H1 (cell line): Measurements from ENCODE around the gene RPS17. TPM values are rescaled to one million over a fixed set of nuclear protein-coding genes. Genes with fewer than 3 reads are reported as not detected.

Experiments used
- CTCF ChIA-PET: fragments of 300-600 bp; sonication (Branson Sonifier 250); formaldehyde crosslinking; loops from one replicate; lab custom pipeline; 2021; ENCODE audit not compliant: partially characterized antibody; lab: Charles Lee
- POLR2A ChIA-PET: fragments of 300-600 bp; sonication (Branson Sonifier 250); formaldehyde crosslinking; loops from one replicate; lab custom pipeline; 2021; ENCODE audit warnings: inconsistent platforms; ENCODE audit not compliant: partially characterized antibody; lab: Charles Lee
- DNase-seq, 2 experiments: peaks; one replicate each; pipeline versions ENCODE4 v3.0.0 to v3.0.0-alpha.2; 2010 to 2022; ENCODE audit warnings: low spot score in 2 of 2, low read depth in 1 of 2, mixed read lengths in 1 of 2
- FAIRE-seq: peaks from 2 replicates; lab custom pipeline; 2011; peaks lifted over from hg19 to GRCh38; lab: Jason Lieb, UNC
- H2AFZ ChIP-seq: 2 replicates; pipeline ENCODE4 v1.8.1; 2012; ENCODE audit warnings: low read length, inconsistent platforms
- H2AK5ac ChIP-seq: 2 replicates; pipeline ENCODE4 v1.6.1; 2013; ENCODE audit warnings: low read depth, low read length
- H2BK120ac ChIP-seq: replicated peaks from 2 replicates; pipeline ENCODE3; 2013; ENCODE audit warnings: low read depth, low read length, inconsistent platforms
- H2BK12ac ChIP-seq: 2 replicates; pipeline ENCODE4 v1.6.1; 2013; ENCODE audit warnings: low read depth, low read length
- H2BK15ac ChIP-seq: 2 replicates; pipeline ENCODE4 v1.6.1; 2013; ENCODE audit warnings: low read length
- H2BK20ac ChIP-seq: 2 replicates; pipeline ENCODE4 v1.6.1; 2013; ENCODE audit warnings: low read length
- H2BK5ac ChIP-seq: 2 replicates; pipeline ENCODE4 v1.6.1; 2013; ENCODE audit warnings: low read depth, low read length
- H3K14ac ChIP-seq: 2 replicates; pipeline ENCODE4 v1.6.1; 2013; ENCODE audit warnings: inconsistent platforms; ENCODE audit not compliant: insufficient read length
- H3K18ac ChIP-seq: 2 replicates; pipeline ENCODE4 v1.6.1; 2013; ENCODE audit warnings: low read length; ENCODE audit errors: extremely low read depth
- H3K23ac ChIP-seq: 2 replicates; pipeline ENCODE4 v1.6.1; 2013; ENCODE audit warnings: inconsistent platforms; ENCODE audit not compliant: insufficient read length
- H3K23me2 ChIP-seq: 2 replicates; pipeline ENCODE4 v1.6.1; 2013; ENCODE audit warnings: low read depth, low read length
- H3K27ac ChIP-seq: 2 replicates; pipeline ENCODE4 v1.6.1; 2011; ENCODE audit warnings: low read depth, low read length, inconsistent platforms
- H3K27me3 ChIP-seq, 4 experiments: replicated peaks in 1 of 4; 1 replicate in 1 of 4; 2 replicates in 3 of 4; pipeline versions ENCODE4 v1.6.1 to v1.8.1; 2011 to 2013; ENCODE audit warnings: low read length in 3 of 4, mild to moderate bottlenecking in 3 of 4, inconsistent platforms in 2 of 4, mixed read lengths in 2 of 4, moderate library complexity in 1 of 4; ENCODE audit not compliant: control insufficient read depth in 3 of 4, insufficient read depth in 3 of 4; ENCODE audit errors: extremely low read depth in 1 of 4
- H3K36me3 ChIP-seq, 4 experiments: 2 replicates each; pipeline versions ENCODE4 v1.6.1 to v1.8.1; 2011 to 2013; ENCODE audit warnings: mild to moderate bottlenecking in 4 of 4, low read length in 3 of 4, moderate library complexity in 2 of 4, control low read depth in 1 of 4, inconsistent platforms in 1 of 4; ENCODE audit not compliant: insufficient read depth in 4 of 4, control insufficient read depth in 2 of 4
- H3K4ac ChIP-seq: replicated peaks from 2 replicates; pipeline ENCODE3; 2013; ENCODE audit warnings: low read length, low read depth, mixed read lengths, inconsistent platforms; ENCODE audit not compliant: insufficient read length
- H3K4me1 ChIP-seq, 4 experiments: replicated peaks in 1 of 4; 1 replicate in 1 of 4; 2 replicates in 3 of 4; pipeline versions ENCODE4 v1.6.1 to v1.8.1; 2011 to 2013; ENCODE audit warnings: low read length in 3 of 4, inconsistent platforms in 2 of 4, mixed read lengths in 1 of 4; ENCODE audit not compliant: insufficient read depth in 4 of 4, control insufficient read depth in 3 of 4
- H3K4me2 ChIP-seq, 2 experiments: 2 replicates each; pipeline versions ENCODE4 v1.6.1 to v1.8.1; 2011 to 2013; ENCODE audit warnings: low read depth in 2 of 2, low read length in 2 of 2, control low read depth in 1 of 2, inconsistent platforms in 1 of 2, mild to moderate bottlenecking in 1 of 2; ENCODE audit not compliant: insufficient read depth in 1 of 2
- H3K4me3 ChIP-seq, 4 experiments: fragments of 200-600, 300-600 bp in 1 of 4; sonication (generic), shearing (Covaris generic), sonication (Bioruptor Twin) in 1 of 4; 2 replicates each; pipeline versions ENCODE4 v1.5.1 to v1.8.1; 2011 to 2016; ENCODE audit warnings: low read length in 4 of 4, low read depth in 3 of 4, control low read depth in 2 of 4, inconsistent platforms in 2 of 4, mild to moderate bottlenecking in 2 of 4, mixed read lengths in 1 of 4, moderate library complexity in 1 of 4; ENCODE audit not compliant: insufficient read depth in 2 of 4; ENCODE audit errors: extremely low read depth in 1 of 4
- H3K56ac ChIP-seq: replicated peaks from 2 replicates; pipeline ENCODE3; 2013; ENCODE audit warnings: low read depth, mild to moderate bottlenecking, mixed read lengths, low read length, inconsistent platforms; ENCODE audit not compliant: insufficient read length
- H3K79me1 ChIP-seq: 2 replicates; pipeline ENCODE4 v1.6.1; 2013; ENCODE audit warnings: low read depth, low read length, control low read depth
- H3K79me2 ChIP-seq, 2 experiments: 2 replicates each; pipeline versions ENCODE4 v1.6.1 to v1.8.1; 2012 to 2013; ENCODE audit warnings: low read length in 2 of 2, mild to moderate bottlenecking in 2 of 2, inconsistent platforms in 1 of 2; ENCODE audit not compliant: insufficient read depth in 2 of 2, control insufficient read depth in 1 of 2
- H3K9ac ChIP-seq, 4 experiments: replicated peaks in 1 of 4; 1 replicate in 1 of 4; 2 replicates in 3 of 4; pipeline versions ENCODE4 v1.6.1 to v1.8.1; 2011 to 2013; ENCODE audit warnings: low read depth in 3 of 4, low read length in 3 of 4, control low read depth in 2 of 4, mild to moderate bottlenecking in 2 of 4, moderate library complexity in 2 of 4, inconsistent platforms in 1 of 4; ENCODE audit errors: extremely low read depth in 1 of 4
- H3K9me3 ChIP-seq, 2 experiments: 2 replicates each; pipeline versions ENCODE4 v1.6.1 to v1.8.1; 2012 to 2013; ENCODE audit warnings: mild to moderate bottlenecking in 2 of 2, moderate library complexity in 2 of 2, control low read depth in 1 of 2, inconsistent platforms in 1 of 2, low read depth in 1 of 2, low read length in 1 of 2, mixed read lengths in 1 of 2; ENCODE audit not compliant: insufficient read depth in 2 of 2
- H4K20me1 ChIP-seq, 2 experiments: replicated peaks in 1 of 2; 2 replicates each; pipeline versions ENCODE3 to v1.8.1; 2011 to 2013; ENCODE audit warnings: inconsistent platforms in 2 of 2, low read length in 2 of 2, mild to moderate bottlenecking in 1 of 2; ENCODE audit not compliant: insufficient read depth in 2 of 2, control insufficient read depth in 1 of 2
- H4K5ac ChIP-seq: 2 replicates; pipeline ENCODE4 v1.6.1; 2013; ENCODE audit warnings: low read length, low read depth, mixed read lengths, inconsistent platforms; ENCODE audit not compliant: insufficient read length
- H4K8ac ChIP-seq: 2 replicates; pipeline ENCODE4 v1.8.0; 2013; ENCODE audit warnings: mild to moderate bottlenecking, moderate library complexity, low read length, inconsistent platforms; ENCODE audit not compliant: insufficient read depth; ENCODE audit errors: extremely low read depth
- H4K91ac ChIP-seq: replicated peaks from 2 replicates; pipeline ENCODE3; 2013; ENCODE audit warnings: low read length, mixed read lengths, inconsistent platforms; ENCODE audit not compliant: insufficient read length
- ATF3 ChIP-seq: IDR thresholded peaks from 2 replicates; pipeline ENCODE4 v1.6.1; 2011; ENCODE audit warnings: low read depth, mild to moderate bottlenecking, low read length; ENCODE audit not compliant: insufficient read depth
- CREB1 ChIP-seq: IDR thresholded peaks from 2 replicates; pipeline ENCODE4 v1.6.1; 2012; ENCODE audit warnings: inconsistent platforms
- E2F6 ChIP-seq: IDR thresholded peaks from 2 replicates; pipeline ENCODE4 v1.6.1; 2012; ENCODE audit warnings: inconsistent platforms
- FOSL1 ChIP-seq: IDR thresholded peaks from 2 replicates; pipeline ENCODE4 v1.6.1; 2011; ENCODE audit warnings: mild to moderate bottlenecking, low read depth, low read length, moderate library complexity; ENCODE audit not compliant: insufficient read depth
- GABPA ChIP-seq: IDR thresholded peaks from 2 replicates; pipeline ENCODE4 v1.6.1; 2011; ENCODE audit warnings: mild to moderate bottlenecking, low read length, moderate library complexity, borderline replicate concordance; ENCODE audit not compliant: insufficient read depth
- JUN ChIP-seq: IDR thresholded peaks from 2 replicates; pipeline ENCODE4 v1.6.1; 2011; ENCODE audit warnings: low read depth, mild to moderate bottlenecking, improper control_type of control experiment, low read length
- KDM4A ChIP-seq: IDR thresholded peaks from one replicate; pipeline ENCODE4 v1.7.1; 2012; ENCODE audit warnings: low read depth, mild to moderate bottlenecking, moderate library complexity, low read length, inconsistent platforms; ENCODE audit not compliant: severe bottlenecking
- NRF1 ChIP-seq: IDR thresholded peaks from 2 replicates; pipeline ENCODE4 v1.6.1; 2011; ENCODE audit warnings: mild to moderate bottlenecking, low read depth, low read length, improper control_type of control experiment
- POLR2A ChIP-seq, 2 experiments: IDR thresholded peaks; 1 replicate in 1 of 2; 2 replicates in 1 of 2; pipeline ENCODE4 v1.6.1; 2011; ENCODE audit warnings: low read depth in 2 of 2, low read length in 2 of 2, mild to moderate bottlenecking in 2 of 2; ENCODE audit errors: control extremely low read depth in 1 of 2
- RBBP5 ChIP-seq: IDR thresholded peaks from 2 replicates; pipeline ENCODE4 v1.7.1; 2012; ENCODE audit warnings: low read depth, mild to moderate bottlenecking, inconsistent platforms, low read length, moderate library complexity, borderline replicate concordance
- SAP30 ChIP-seq: fragments of 300-600 bp; sonication (generic); IDR thresholded peaks from 2 replicates; pipeline ENCODE4 v1.7.1; 2012; ENCODE audit warnings: low read length, moderate library complexity, mild to moderate bottlenecking, inconsistent platforms; ENCODE audit not compliant: insufficient read depth, insufficient replicate concordance
- TEAD4 ChIP-seq: IDR thresholded peaks from 2 replicates; pipeline ENCODE4 v1.6.1; 2012; ENCODE audit warnings: low read depth, low read length, inconsistent platforms, mixed read lengths
- ZNF274 ChIP-seq: IDR thresholded peaks from 2 replicates; pipeline ENCODE4 v1.7.0; 2012; ENCODE audit warnings: low read length, borderline replicate concordance; ENCODE audit errors: extremely low read depth
- WGBS, 2 experiments: shearing (Covaris generic) in 1 of 2; methylation state at CpG; one replicate each; pipeline versions ENCODE4 v1.1.6 to v1.1.7; 2013 to 2015; ENCODE audit warnings: low lambda C conversion rate in 2 of 2, mixed read lengths in 2 of 2, inconsistent platforms in 1 of 2, low coverage in 1 of 2, missing lambda C conversion rate in 1 of 2; ENCODE audit not compliant: insufficient replicate concordance in 2 of 2, insufficient coverage in 1 of 2, insufficient read length in 1 of 2; ENCODE audit errors: extremely low coverage in 1 of 2, missing lambda C conversion rate in 1 of 2; 5-methylcytosine and 5-hydroxymethylcytosine counted together
- polyA plus RNA-seq, 7 experiments: library from polyadenylated mRNA; depleted of rRNA in 3 of 7; stranded (reverse) in 5 of 7; unstranded in 2 of 7; fragments of >200 nt in 5 of 7; fragments of 200-250 nt in 2 of 7; gene quantifications; 1 replicate in 5 of 7; 2 replicates in 1 of 7; 4 replicates in 1 of 7; pipeline versions ENCODE4 v1.2.1 to v1.2.3, GENCODE V29; 2011 to 2013; ENCODE audit warnings: missing spikeins in 2 of 7, mixed read lengths in 2 of 7
- total RNA-seq: library from RNA; stranded (reverse); fragmentation: NEBNext Ultra II Directional; extraction: Animal tissue kit (Norgen Biotek cat#: 25700); gene quantifications from 2 replicates; pipeline ENCODE4 v1.2.1, GENCODE V29; 2021

Gene RPS17
- total and polyA plus RNA-seq, 2 of the 8 experiments (the other 6 are each of a cell fraction or from before 2014, with no cell fraction given), result 2,416 to 5,590 TPM

GRCh38 chr15:82533801-82534200 lies 6.5 kb downstream of the RPS17 start:
- no peak overlapping the region for H2BK12ac ChIP-seq
- H4K20me1 ChIP-seq, result peaks cover 19 to 27% of the 10 kb centered on the region in 2 experiments
- peaks cover 3 to 21% of the 10 kb centered on the region in 2 experiments; a peak in 3 of 4 replicates for H3K79me2 ChIP-seq
- no peak overlapping the region for H2AFZ ChIP-seq
- no peak overlapping the region for H2AK5ac ChIP-seq
- H3K56ac ChIP-seq, result no peak overlapping the region
- no peak overlapping the region for H3K4me3 ChIP-seq
- H3K27me3 ChIP-seq, result no peaks in the 10 kb centered on the region
- DNase-seq (no peak), FAIRE-seq (no peak)
- no peak overlapping the region for H2BK5ac ChIP-seq
- no peak overlapping the region for H3K23ac ChIP-seq
- no peak overlapping the region for H3K14ac ChIP-seq
- H3K4me2 ChIP-seq, result no peak overlapping the region
- H3K36me3 ChIP-seq, result peaks cover 27 to 49% (median 41%) of the 10 kb centered on the region in 4 experiments
- H3K4ac ChIP-seq, result no peak overlapping the region
- H3K18ac ChIP-seq, result no peak overlapping the region
- ChIA-PET CTCF (interaction anchor here (1.1 kb wide), 1 partner anchor 217 kb away, joined by 3 read pairs; no protein-coding TSS in a partner anchor), POLR2A (interaction anchor here (2.7 to 8.3 kb wide), 2 partner anchors 10 to 38 kb away, joined by 7 to 79 read pairs; no protein-coding TSS in a partner anchor)
- no peaks in the 10 kb centered on the region for H3K9me3 ChIP-seq
- H3K27ac ChIP-seq, result no peak overlapping the region
- no peak overlapping the region for H3K9ac ChIP-seq
- no peak overlapping the region for H2BK120ac ChIP-seq
- no peak overlapping the region for H2BK20ac ChIP-seq
- peaks cover 4% of the 10 kb centered on the region; the same call in 1 of the 2 replicates for H3K23me2 ChIP-seq
- 0 out of 2 replicates have a peak, but pooled peaks cover 5% of the 10 kb centered on the region for H3K79me1 ChIP-seq
- H3K4me1 ChIP-seq, result peaks cover 2 to 10% (median 5%) of the 10 kb centered on the region in 4 experiments; a peak in 5 of 7 replicates
- no peak overlapping the region for H4K91ac ChIP-seq
- H4K5ac ChIP-seq, result no peak overlapping the region
- no peak overlapping the region for H4K8ac ChIP-seq
- WGBS, 2 experiments, result 97% methylated on average over 3 of the region's 3 CpGs; no CpG with 5 or more reads in 1 of the 2 experiments
- no peak overlapping the region for H2BK15ac ChIP-seq
- no peak for TF ChIP-seq FOSL1
- no peak for TF ChIP-seq ZNF274
- no peak for TF ChIP-seq NRF1
- no peak for TF ChIP-seq RBBP5
- no peak for TF ChIP-seq SAP30
- TF ChIP-seq GABPA, result no peak
- TF ChIP-seq E2F6, result no peak
- no peak for TF ChIP-seq POLR2A (IDR thresholded peaks at IDR 0.05; ENCODE audit: control extremely low read depth in 1 of 2, low read depth in 2 of 2, low read length in 2 of 2)
- TF ChIP-seq TEAD4, result no peak
- TF ChIP-seq KDM4A, result no peak
- TF ChIP-seq ATF3, result no peak
- no peak for TF ChIP-seq JUN
- TF ChIP-seq CREB1, result no peak
